Ecto neural progenitor cell (in vitro differentiated cells): ENCODE results near the gene DSEL.

Source experiments
- DNase-seq: peaks from one replicate; pipeline ENCODE4 v3.0.0-alpha.2; 2018; ENCODE audit warnings: low spot score

The DSEL gene

GRCh38 chr18:67516539-67517443 lies at the start of gene DSEL:
Gene DSEL, minus strand, starts transcription at chr18:67516720. Its CDS starts 2,112 bp downstream, at chr18:67514608.
- DNase-seq: peak; percentile 99

DNA sequence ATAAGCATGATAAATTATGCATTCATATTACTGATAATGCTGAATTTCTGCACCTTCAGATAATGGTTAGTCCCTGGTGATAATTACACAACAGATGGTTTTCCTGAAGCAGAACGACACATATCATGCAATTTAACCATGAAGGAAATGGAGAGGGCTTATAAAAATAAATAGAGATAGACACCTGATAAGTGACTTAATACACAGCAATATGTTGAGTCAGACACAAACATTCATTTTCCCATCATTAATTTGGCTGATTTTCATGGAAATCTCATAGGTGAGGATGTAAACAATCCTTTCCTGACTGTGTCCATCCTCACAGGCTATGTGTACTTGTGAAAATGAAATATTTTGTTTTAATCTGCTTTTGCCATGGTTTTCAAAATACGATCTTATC lies 36.9 kb upstream of the DSEL start:
- no peak for DNase-seq

DNA sequence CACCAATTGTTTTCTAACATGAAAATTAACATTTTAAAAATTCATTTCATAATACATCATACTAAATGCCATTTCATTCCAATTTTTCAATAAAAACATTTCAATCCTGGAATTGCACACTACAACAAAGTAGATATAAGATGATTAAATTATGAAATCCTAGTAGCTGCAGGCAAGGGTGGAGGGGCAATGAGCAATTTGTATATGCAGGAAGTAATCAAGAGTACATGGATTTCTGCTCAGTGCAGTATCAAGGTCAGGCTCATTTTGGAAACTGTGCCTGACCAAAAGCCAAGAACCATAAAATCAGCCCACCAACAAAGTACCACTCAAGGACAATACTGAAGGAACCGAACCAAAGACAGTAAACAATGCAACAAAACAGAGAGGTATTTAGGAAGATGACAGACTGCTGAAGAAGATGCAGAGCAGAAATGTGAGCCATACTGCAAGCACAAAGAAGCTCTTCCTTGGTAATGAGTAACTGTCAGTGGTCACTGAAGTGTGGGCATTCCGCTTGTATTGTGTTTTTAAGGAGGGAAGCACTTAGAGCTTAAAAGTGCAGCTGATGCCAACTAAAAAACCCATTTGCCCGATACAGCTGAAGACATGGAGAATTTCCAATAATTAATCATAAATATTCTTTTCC lies 34.5 kb upstream of the DSEL start:
- DNase-seq: no peak

DNA sequence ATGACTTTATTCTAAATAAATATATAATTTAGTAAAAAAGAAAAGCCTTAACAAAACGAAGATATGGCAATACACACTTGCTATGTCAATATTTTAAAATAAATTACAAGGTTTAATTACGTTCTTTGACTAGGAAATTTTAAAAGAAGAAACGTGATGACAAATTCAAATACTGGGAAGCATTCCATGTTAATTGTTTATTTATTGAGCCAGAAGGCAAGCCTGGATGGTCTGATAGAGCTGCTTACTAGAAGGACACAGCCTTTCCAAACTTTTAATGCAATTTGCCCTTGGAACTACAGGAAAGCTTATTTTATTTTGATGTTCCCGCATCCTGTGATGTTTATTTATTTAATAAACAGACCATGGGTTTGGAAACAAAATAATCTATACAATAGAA lies 33.4 kb upstream of the DSEL start:
- no peak for DNase-seq

GRCh38 chr18:67545681-67546080 lies 29.2 kb upstream of the DSEL start:
- DNase-seq: no peak

DNA sequence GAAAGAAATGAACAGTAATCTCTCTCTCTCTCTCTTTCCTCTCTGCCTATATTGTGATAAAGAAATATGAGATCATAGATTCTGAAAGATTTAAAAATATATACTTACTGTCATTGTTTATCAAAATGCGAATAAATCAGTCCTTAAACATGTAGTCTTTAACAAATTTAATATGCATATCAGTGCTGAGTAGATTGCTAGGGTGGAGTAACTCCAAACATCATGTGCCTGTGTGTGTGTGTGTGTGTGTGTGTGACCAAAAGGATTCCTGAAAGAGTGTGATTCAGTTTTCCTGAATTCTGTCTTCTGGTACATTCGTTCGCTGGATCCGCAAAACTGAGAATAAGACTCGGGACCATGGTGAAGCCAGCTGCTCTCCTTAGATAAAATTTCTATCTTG lies 24.0 kb upstream of the DSEL start:
- no peak for DNase-seq

- DNase-seq: no peak
Observed at GRCh38 chr18:67531929-67532328, 15.4 kb upstream of the DSEL start.

- no peak for DNase-seq
Observed at GRCh38 chr18:67525328-67526099, 9.0 kb upstream of the DSEL start.

- no peak for DNase-seq
Observed at GRCh38 chr18:67520351-67520921, 3.9 kb upstream of the DSEL start.

- DNase-seq: no peak
Observed at GRCh38 chr18:67519592-67519991, 3.1 kb upstream of the DSEL start.

DNA sequence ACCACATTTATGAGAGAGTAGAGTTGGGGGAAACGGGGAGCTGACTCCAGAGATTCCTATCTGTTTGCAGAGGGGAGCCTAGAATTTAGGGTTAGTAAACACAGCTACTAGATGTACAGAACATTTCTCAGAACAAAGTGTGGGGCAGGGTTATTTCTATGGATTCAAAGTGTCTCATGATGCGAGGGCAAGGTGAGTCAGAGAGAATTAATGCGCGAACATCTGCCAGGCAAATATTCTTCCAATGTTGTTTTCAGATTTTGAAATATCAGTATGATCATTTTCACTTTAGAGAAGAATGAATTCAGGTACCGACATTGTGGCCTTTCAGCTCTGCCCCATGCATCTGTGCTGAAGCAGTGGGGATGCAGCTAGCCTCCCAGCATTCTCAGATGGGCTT lies 2.0 kb upstream of the DSEL start:
- no peak for DNase-seq

DNA sequence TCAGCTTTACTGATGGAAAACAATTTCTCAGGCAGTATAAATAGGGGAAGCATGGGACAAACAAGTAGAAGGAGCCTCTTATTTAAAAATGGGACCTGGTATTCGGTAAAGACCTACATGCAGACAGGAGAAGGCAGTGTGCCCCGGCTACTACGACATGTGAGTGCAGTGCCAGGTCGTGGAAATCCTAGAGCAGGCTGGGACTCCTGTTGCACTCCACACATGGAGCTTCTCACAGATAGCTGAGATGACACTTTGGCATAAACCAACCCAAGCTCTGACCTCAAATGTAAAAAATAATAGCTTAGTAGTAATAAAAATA lies 885 bp upstream of the DSEL start:
- DNase-seq: no peak

DNA sequence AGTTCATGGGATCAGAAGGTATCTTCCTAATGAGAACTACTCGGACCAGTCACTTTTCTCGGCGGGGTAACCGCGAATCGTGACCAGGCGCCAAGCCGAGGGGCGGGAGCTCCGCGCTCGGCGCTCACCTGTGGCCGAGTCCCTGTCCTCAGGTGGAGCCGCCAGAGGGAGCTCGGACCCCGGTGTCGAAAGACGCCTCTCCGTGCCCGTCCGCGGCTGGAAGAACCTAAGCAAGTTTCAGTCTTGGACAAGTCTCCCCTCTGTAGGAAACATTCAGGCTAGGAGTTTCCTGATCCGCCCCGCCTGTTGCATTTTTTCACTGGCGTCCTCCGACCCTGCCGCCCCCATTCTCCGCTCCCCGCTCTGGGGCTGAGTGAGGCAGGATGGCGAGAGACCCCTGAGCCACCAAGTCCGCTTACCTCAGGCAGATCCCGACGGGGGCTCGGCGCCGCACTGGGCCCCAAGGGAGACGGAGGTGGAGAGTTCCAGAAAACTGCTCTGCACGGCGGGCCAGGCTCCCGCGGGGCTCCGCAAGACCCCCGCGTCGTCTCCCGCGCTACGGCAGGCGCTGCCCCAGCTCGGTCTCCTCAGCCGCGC lies 480 bp downstream of the DSEL start:
- peak; percentile 87 for DNase-seq

DNA sequence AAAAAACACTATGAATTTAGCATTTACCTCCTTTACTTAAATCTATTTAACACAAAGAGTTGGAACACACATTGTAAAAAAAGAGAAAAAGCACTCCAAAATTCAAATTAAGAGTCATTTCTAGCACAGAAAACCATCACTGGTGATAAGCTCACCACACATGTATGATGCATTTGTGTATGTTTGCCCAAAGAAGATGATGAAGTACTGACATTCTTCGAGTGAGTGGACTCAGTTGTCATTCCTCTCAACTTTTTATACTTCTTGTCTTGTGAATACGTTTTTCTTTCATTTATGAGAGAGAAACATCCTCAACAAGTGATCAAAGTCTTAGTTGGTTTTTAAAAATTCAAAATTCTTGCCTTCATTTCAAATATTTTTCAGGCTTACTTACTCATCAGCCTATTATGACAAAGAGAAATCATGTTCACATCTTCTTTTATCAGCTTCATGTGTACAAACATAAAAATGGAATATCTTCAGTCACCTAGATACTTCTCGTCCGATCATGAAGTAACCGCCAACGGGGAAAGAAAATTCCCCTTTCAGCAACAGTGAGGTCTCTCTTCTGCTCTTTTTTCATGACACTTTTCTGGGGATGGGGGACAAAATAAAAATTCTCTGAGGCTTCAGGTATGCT lies 1.5 kb downstream of the DSEL start:
- no peak for DNase-seq

GRCh38 chr18:67514465-67514864 lies 2.1 kb downstream of the DSEL start:
- DNase-seq: no peak

DNA sequence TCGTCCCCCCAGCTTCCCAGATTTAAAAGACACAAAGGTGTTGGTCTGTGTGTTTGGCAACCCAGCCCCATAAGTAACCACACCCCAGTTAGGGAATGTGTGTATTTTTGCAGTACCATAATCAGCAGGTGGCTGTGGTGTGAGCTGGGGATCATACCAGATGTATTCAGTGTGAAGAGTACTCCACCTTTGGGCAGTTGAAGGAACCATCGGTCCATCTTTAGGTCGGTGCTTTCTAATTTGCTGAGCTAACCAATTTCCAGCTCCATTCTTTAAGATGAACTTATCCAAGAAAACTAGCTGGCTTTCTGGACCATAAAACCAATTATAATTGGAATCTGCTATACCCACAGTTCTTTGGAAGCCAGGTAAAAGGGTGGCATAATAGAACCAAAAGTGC lies 3.2 kb downstream of the DSEL start:
- DNase-seq: no peak

DNA sequence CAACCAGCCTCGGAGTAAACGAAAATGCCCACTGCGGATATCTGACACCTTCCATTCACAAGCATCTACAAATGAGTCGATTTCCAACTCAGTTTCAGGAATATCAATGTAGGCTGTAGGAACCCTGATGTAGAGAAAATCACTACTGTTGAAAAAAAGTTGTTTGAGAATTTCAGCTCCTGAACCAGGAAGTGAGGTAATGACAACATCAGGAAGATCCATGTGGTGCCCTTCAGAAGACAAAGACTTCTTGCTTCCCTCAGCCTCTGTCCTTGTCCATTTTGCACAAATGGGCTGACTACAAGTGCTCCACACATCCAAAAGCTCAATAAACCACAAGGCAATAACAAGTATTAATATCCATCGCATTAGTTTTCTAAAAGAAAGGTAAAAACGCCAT lies 4.7 kb downstream of the DSEL start:
- no peak for DNase-seq

- no peak for DNase-seq
Observed at GRCh38 chr18:67510831-67511230, 5.7 kb downstream of the DSEL start.

DNA sequence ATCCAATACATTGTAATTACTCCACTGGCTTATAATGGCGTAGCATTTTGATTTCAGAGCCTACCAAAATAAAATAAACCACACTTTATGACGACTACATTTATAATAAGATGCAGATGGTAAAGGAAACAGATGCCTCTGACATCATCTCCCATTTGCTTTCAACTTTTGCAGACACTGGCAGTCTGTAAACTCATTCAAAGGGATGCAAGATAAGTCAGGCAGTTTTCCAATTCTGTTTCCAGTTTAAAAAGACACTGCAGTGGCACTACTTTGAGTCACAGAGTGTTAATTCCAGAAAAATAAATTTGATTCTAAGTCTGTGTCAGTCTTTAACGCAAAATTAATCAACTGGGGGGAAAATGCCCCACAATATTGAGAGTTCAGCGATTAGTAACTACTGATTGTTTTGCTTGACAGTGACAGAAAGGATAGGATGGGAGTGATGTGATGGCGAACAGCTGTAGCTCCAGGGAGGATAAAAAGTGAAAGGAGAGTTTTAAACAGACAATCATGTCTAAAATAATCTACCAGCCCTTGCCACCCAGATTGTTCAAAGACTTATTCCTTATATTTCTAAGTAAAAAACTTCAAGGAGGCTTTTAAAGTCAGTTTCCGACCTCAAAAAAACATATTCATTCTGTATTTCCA lies 6.7 kb downstream of the DSEL start:
- no peak for DNase-seq

DNA sequence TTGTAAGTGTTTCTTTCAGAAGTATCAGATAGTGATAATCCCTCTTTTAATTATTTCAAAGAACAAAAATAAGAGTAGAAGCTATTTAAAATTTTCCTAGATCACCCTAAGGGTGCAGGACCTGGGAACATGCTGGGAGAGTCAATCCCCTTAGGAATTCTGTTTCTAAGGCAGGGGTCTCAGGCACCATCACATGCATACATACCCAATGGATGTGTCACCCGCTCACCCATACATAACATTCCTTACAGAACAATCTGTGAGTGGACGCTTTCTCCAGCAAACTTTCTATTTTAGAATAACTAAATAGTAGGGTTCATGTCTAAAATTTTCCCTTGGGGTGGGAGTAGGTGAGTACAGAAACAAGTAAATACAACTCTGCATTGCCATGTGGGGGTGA lies 8.4 kb downstream of the DSEL start:
- no peak for DNase-seq

DNA sequence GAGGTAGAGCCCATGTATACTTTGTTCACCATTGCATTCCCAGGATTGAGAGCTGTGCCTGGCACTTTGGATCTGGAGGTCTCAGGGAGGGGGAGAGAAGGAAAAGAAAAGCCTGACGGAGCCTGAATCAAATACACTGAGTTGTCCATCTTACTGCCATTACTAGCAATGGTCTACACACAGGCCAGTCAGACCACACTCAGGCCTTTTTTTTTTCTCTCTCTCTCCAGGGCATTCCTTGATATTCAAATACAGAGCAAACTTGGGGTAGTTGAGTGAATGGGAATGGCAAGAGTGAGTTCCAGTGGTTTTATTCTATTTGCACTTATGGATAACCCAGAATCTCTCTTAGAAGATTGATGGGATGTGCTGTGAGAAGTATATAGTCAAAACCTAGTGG lies 11.8 kb downstream of the DSEL start:
- DNase-seq: no peak
